Left ventricle myocardium superior (tissue), 1 donor: Measurements from ENCODE around the gene MYB. TPM values are rescaled to one million over a fixed set of nuclear protein-coding genes. Genes with fewer than 3 reads are reported as not detected.

Experiments
- ATAC-seq: fragments of 200-7000 bp; cut with Tn5 transposase; one replicate; pipeline ENCODE4 v1.9.1; 2020; ENCODE audit warnings: mild to moderate bottlenecking, moderate library complexity
- DNase-seq: peaks from one replicate; pipeline ENCODE4 v3.0.0-alpha.2; 2020
- intact Hi-C: fragments of 100-400 bp; cut with micrococcal nuclease; formaldehyde crosslinking; loops from one replicate; pipeline ENCODE4 v1.11.0; 2022
- total RNA-seq: library from RNA; stranded (reverse); fragmentation: NEBNext Ultra II Directional; extraction: Animal tissue kit (Norgen Biotek cat#: 25700); gene quantifications from one replicate; pipeline ENCODE4 v1.2.1, GENCODE V29; 2021
- donor health status: DM: no; HTN: yes; CAD: no; lungs with severe emphysema.

MYB gene
- total RNA-seq, 1 donor from 2014 or later, result 0.15 TPM

DNA sequence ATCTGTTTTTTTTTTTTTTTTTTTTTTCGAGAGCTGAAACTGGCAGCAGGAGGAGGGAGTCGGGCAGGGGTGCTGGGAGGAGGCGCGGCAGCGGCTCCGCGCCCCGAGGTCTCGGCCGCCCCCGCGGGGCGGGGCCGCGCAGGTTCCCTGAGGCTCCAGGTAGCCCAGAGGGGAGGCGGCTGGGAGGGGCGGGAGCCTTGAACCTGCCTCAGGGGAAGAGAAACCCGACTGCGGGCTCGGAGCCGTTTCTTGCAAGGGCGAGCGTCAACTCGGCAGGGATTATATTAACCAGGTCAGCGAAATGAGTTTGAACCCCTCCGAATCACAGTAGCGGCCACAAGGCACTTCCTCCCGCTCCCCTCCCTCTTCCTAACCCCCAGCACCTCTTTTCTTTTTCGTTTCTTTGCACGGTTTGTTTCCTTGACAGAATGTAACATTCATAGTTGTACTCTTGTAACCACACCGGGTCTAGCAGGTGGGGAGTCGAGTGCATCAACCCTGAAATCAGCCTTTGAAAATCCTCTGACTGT is 2.0 kb downstream of the MYB start:
- DNase-seq, result peak; percentile 35
- peak; percentile 8 for ATAC-seq

DNA sequence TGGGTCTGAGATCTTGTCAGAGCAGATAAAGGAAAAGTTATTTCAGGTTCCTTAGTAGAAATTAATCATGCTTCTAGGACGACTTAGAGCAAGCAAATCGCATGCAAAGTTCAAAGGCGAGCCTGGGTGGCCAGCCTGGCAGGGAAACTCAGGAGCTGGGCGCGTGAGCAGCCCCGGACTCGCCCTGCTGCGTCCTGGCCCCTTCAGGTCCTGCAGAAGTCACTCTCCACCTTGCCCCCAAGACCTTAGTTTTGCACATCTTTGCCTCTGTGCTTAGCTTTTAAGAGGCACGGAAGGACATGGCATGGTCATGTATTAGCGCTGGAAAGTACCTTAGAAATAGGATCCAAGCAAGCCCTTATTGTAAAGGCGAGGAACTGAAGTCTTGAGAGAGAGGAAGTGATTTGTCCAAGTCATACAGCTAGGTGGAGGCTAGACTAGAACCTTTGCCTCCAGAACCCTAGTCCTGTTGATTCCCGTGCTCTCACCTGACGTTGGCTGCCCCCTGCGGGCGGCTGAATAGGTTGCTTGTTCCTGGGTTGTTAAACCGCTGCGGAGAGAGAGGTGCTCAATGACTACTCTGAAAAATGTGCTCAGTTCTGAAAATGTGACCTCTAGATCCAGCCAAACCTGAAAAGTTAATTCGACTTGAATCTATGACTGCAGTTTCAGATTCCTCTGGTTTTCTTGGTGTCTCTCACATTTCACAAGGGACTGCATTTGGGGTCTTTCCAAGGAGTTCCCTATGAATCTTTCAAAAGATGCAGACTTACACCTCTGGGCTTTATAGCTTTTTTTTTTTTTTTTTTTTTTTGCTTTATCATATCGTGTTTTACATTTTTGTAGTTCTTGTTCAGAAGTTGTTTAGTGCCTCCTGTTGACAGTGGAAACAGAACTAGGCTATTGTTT is 2.7 kb downstream of the MYB start:
- intact Hi-C loops, result no loop called here
- ATAC-seq (peak; percentile 20), DNase-seq (peak; percentile 47)

More for the DNA sequence above, 2.0 kb downstream of the MYB start:
- intact Hi-C loops, result no loop called here

DNA sequence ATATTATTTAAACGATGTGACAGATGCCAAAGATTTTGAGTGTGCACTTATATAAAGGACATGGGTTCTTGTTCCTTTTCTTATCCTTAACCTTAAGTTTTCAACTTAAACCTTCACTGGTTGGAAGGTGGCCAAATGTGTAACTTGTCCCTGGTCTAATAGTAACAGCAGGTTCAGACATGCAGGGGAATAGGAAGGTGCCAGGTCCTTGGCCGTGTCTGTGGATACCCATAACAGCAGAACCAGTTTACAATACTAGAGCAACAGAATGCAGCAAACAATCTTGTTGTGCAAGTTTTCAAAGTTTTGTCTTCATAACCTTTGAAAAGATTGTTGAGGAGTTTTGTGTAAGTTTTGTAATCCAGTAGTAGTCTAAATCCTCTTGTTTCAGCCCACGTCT is 4.4 kb downstream of the MYB start:
- intact Hi-C loops, result no loop called here
- no peak for ATAC-seq
- no peak for DNase-seq

DNA sequence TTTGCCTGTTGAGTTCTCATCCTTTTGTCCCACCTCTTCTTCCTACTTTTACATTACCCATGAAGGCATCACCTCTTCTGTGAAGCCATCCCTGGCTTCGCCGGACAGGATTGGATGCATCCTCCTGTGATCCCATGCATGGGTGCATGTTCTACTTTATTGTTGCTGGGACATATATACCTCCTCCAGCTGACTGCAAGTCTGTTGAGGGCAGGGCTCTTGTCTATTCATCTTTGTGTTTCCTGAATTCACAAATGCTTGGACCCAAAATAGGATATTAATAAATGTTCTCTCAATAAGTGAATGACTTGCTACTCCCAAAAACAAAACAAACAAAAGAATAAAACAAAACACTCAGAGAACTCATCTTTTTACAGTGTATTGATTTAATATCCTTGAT is 5.1 kb downstream of the MYB start:
- intact Hi-C loops, result no loop called here
- DNase-seq (no peak), ATAC-seq (no peak)

- no peak for ATAC-seq
- intact Hi-C loops, result no loop called here
- DNase-seq, result no peak
Observed at GRCh38 chr6:135187372-135187771, 6.3 kb downstream of the MYB start.

DNA sequence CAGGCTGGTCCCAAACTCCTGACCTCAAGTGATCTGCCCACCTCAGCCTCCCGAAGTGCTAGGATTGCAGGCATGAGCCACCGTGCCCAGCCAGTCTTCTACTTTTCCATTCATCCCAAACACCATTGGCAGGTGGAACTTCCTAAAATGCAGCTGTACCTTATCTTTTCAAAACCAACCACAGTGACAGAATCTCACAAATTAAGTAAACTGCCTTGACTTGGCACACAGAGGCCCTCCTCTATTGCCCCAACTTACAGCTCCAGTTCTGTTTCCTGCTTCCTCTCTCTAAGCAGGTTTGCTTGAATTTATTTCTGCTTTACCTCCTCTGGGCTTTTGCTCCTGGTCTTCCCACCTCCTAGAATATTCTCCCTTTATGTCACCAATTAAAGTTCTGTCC is 7.6 kb downstream of the MYB start:
- DNase-seq, result no peak
- ATAC-seq, result no peak
- intact Hi-C loops, result no loop called here

- DNase-seq, result no peak
- intact Hi-C loops, result no loop called here
- peak; percentile 20 for ATAC-seq
Observed at GRCh38 chr6:135189344-135189743, 8.2 kb downstream of the MYB start.

DNA sequence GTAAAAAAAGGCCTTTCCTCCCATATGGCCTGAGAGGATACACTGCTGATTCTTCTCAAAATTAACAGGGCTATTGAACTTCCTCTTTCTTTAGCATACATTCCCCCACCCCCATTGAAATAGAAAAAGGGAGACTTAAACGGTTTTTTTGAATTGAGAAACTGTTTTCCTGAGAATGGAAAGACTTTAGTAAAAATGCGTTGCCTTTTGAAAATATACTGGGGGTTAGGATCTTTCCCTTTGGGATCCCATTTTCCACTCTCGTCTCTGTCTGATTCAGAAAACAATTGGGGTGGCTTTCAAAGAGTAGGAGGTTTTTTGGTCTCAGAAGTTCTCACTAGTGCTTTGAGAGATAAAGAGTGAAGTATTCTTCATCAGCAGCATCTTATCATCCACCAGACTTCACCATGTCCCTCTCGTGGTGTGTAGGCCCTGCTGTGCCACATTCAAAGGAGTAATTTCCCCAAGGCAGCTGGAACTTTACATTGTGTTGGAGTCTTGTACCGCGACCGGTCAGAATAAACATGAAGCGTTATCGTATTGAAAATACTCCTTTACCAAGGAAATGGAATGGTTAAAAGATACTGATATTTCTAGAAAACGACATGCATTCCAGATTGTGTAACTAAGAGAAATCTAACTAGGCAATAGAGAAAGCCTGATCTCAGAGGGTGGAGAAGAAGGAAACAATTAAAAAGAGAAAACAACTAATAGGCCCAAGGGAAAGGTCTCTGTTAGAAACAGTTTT is 10.6 kb downstream of the MYB start:
- intact Hi-C loops, result no loop called here
- DNase-seq, result no peak
- ATAC-seq, result no peak

DNA sequence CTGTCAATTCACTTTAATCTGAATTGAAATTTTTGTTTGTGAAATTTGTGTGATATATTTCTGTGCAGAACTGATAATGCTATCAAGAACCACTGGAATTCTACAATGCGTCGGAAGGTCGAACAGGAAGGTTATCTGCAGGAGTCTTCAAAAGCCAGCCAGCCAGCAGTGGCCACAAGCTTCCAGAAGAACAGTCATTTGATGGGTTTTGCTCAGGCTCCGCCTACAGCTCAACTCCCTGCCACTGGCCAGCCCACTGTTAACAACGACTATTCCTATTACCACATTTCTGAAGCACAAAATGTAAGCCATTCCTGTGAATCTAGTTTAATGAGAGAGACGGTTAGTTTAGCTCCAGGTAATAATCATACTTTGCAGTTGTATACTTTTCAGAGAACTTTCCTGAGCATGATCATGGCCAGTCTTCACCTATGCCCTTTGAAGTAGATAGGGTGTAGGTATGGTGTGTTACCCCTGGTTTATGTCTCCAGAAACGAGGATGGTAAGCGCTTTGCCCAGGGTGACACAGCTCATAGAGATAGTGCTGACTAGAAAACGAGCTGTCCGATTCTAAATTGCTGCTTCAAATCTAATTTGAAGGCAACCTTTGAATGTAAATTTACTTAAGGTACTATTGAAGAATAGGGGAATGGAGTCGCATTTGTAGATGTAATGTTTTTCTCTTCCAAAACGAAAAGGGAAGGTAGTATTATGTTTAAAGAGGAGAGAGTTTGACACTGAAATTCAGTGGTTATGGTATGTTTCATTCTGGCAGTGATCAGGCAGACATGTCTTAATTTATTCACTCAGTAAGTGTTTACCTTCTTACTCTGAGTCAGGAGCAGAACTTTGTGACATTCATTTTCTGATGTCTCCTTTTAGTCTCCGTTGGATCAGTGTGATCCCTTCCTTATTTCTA is 11.4 kb downstream of the MYB start:
- intact Hi-C loops, result no loop called here
- DNase-seq (no peak), ATAC-seq (no peak)

- intact Hi-C loops, result no loop called here
- DNase-seq, result no peak
- ATAC-seq, result no peak
Observed at GRCh38 chr6:135193221-135193620, 12.1 kb downstream of the MYB start.

DNA sequence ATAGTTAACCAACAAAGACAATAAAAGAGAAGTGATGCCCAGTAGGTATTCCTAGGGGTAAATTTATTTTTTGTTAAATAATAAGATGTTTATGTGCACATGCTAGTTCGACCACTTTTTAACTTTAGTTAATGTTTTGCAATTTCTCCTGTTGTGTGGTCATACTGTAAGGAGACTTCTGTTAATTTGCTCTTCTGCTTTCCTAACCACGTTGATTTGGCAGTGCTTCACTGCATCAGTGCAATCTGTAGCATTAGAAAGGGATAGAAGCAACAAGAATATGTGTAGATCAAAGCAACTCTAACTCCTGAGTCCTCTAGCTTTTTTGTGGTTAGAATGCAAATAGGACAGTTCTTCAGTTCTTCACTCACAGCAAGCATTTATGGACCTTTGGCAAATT is 13.9 kb downstream of the MYB start:
- intact Hi-C loops, result no loop called here
- DNase-seq (no peak), ATAC-seq (no peak)

DNA sequence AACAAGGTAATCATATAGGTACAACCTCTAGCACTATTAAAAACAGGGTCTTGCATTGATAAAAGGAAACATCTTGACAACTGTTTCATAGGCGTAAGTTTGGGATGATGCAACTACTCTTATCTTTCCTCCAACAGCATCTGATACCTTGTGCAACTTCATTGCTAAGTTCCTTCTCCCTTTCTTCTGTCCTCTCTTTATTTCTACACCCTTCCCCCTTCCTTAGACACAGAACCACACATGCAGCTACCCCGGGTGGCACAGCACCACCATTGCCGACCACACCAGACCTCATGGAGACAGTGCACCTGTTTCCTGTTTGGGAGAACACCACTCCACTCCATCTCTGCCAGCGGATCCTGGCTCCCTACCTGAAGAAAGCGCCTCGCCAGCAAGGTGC is 14.4 kb downstream of the MYB start:
- intact Hi-C loops, result no loop called here
- DNase-seq (no peak), ATAC-seq (no peak)

DNA sequence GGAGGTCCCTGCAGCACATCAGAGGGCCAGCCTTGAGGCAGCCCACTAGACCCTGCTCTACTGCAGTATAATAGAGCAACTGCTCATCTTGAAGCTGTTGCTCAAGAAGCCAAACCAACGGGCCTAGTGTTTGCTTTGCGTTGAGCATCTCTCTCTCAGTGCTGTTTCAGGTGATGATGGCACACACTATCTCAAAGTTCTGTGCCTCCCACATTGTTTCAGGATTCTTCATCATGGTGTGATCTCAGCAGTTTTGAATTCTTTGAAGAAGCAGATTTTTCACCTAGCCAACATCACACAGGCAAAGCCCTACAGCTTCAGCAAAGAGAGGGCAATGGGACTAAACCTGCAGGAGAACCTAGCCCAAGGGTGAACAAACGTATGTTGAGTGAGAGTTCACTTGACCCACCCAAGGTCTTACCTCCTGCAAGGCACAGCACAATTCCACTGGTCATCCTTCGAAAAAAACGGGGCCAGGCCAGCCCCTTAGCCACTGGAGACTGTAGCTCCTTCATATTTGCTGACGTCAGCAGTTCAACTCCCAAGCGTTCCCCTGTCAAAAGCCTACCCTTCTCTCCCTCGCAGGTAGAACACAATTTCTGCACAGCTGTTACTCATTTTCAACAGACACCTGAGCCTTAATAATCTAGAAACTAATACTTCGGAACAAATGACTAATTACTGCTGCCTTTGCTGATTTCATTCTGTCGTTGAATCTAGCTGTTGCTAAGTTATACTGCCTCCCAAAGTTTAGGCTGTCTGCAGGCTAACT is 15.8 kb downstream of the MYB start:
- intact Hi-C loops, result no loop called here
- no peak for ATAC-seq
- no peak for DNase-seq

GRCh38 chr6:135202836-135203235 is 21.7 kb downstream of the MYB start:
- intact Hi-C loops, result no loop called here
- ATAC-seq, result no peak
- no peak for DNase-seq

DNA sequence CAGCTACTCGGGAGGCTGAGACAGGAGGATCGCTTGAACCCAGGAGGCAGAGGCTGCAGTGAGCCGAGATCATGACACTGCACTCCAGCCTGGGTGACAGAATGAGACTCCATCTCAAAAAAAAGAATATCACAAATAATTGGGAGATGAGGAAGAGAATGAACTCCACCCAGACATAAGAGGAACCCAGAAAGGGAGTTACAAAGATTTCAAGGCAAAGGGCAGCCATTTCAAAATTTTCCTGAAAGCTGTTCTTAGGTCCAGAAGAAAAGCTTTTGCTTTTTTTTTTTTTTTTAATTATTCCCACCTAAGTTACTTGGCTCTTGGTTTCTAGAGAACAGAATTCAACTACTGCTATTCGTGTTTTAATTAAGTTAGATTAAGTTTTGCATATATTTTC is 23.8 kb downstream of the MYB start:
- ATAC-seq (no peak), DNase-seq (no peak)
- intact Hi-C loops, result no loop called here

DNA sequence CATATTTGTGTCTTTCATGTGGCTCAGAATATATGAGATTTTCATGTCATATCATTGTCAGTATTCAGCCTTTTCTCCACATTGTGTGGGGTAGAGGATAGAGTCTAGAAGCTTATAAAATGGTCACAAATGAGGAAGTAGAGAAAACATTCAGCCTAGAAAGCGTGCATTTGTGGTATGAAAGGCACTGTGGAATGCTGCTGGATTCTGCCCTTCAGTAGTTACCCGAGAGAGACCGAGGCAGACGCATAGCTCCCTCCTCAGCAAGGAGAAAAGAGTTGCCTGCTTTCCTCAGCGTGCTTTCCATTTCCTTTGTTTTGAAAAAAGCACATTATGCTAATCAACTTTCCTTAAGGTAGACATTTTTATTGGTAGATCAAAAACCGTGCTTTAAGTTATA is 28.7 kb downstream of the MYB start:
- no peak for ATAC-seq
- intact Hi-C loops, result no loop called here
- DNase-seq, result no peak

DNA sequence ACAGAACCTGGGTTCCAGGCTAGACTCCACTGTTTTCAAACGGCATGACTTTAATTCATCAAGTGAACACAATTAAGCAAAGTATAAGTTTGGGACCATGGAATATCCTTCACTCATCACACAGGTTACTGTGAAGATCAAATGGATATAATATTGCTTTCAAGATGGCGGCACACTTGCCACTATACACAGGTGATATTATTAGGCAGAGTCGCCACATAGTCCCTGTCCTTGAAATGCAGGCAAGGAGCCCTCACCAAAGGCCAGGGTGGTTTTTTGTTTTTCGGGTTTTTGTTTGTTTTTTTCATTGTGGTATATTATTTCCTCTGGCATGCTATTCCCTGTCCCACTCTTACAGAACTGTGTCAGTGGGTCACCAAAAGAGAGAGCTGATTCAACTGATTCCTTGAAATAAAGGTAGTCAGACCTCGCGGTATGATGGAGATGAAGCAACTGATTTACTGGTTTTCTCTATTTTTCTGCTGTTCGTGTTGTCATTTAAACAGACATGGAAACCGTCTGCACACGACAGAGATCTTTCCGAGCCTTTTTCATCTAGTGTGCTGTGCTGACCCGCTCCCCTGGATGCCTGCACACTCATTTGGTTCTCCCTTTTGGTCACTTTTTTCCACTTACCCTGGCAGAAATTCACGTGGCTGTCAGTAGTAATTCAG is 29.7 kb downstream of the MYB start:
- DNase-seq, result no peak
- no peak for ATAC-seq
- intact Hi-C loops, result no loop called here

- intact Hi-C loops, result no loop called here
- ATAC-seq (no peak), DNase-seq (no peak)
Observed at GRCh38 chr6:135211306-135211702, 30.2 kb downstream of the MYB start.
